GM06990 (cell line): ENCODE measurements around the gene ADGRB2.

Source experiments
- DNase-seq: peaks from one replicate; pipeline ENCODE4 v3.0.0-alpha.2; 2011; ENCODE audit not compliant: insufficient read length; ENCODE audit errors: extremely low read depth
- H3K27me3 ChIP-seq: replicated peaks from 2 replicates; pipeline ENCODE4 v1.6.0; 2011; ENCODE audit warnings: low read length; ENCODE audit not compliant: control insufficient read depth, insufficient read depth
- H3K36me3 ChIP-seq: 2 replicates; pipeline ENCODE4 v1.5.1; 2011; ENCODE audit warnings: low read length; ENCODE audit not compliant: control insufficient read depth, insufficient read depth
- H3K4me3 ChIP-seq: replicated peaks from 2 replicates; pipeline ENCODE4 v1.5.1; 2011; ENCODE audit warnings: low read depth, mild to moderate bottlenecking, control low read depth, low read length
- CTCF ChIP-seq: IDR thresholded peaks from 2 replicates; pipeline ENCODE4 v1.5.1; 2011; ENCODE audit warnings: low read length, control low read depth, mild to moderate bottlenecking, inconsistent platforms; ENCODE audit not compliant: insufficient read depth, poor library complexity, severe bottlenecking

ADGRB2 gene

GRCh38 chr1:31755197-31755611 is 8.9 kb downstream of the ADGRB2 start:
- DNase-seq, result no peak
- TF ChIP-seq CTCF, result no peak
- Histone ChIP-seq H3K27me3 (no peaks in the 10 kb centered on the region; the same call in 1 of the 2 replicates), H3K36me3 (no peaks in the 10 kb centered on the region), H3K4me3 (no peak overlapping the region)

GRCh38 chr1:31754397-31754796 is 9.7 kb downstream of the ADGRB2 start:
- Histone ChIP-seq H3K36me3 (no peaks in the 10 kb centered on the region), H3K27me3 (no peaks in the 10 kb centered on the region), H3K4me3 (no peak overlapping the region)
- no peak for DNase-seq
- no peak for TF ChIP-seq CTCF

- DNase-seq, result no peak
- TF ChIP-seq CTCF, result no peak
- Histone ChIP-seq H3K36me3 (no peaks in the 10 kb centered on the region), H3K27me3 (no peaks in the 10 kb centered on the region), H3K4me3 (no peak overlapping the region)
Observed at GRCh38 chr1:31753707-31754349, 10.3 kb downstream of the ADGRB2 start.

DNA sequence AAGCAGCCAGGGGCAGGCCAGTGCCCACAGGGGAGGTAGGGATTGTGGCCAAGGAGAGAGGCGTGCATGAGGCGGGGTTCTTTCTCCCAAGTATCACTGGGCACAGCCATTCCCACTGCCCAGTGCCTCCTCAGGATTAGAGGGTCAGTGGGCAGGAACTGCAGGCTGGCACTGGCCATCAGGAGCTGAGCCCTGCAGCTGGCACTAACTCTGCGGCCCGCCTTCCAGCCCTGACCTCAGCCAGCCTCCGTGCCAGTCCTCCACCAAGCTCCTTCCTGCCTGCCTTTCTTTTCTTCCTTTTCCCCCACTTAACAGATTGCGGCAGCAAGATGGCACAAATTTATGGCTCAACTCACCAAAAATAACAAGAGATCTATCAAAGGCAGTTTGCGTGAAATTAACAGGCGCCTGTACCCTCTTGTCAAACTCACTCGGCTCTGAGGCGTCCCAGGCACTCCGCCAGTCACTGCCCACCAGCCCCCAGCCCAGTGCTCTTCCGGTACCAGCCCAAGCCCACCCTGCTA is 11.1 kb downstream of the ADGRB2 start:
- TF ChIP-seq CTCF, result no peak
- Histone ChIP-seq H3K27me3 (no peaks in the 10 kb centered on the region), H3K4me3 (no peak overlapping the region), H3K36me3 (no peaks in the 10 kb centered on the region)
- DNase-seq, result no peak

- Histone ChIP-seq H3K36me3 (no peaks in the 10 kb centered on the region), H3K27me3 (no peaks in the 10 kb centered on the region), H3K4me3 (no peak overlapping the region)
- no peak for DNase-seq
- TF ChIP-seq CTCF, result no peak
Observed at GRCh38 chr1:31752258-31752657, 11.9 kb downstream of the ADGRB2 start.
